ENCODE results near the gene HCN3. TPM values are rescaled to one million over a fixed set of nuclear protein-coding genes. Genes with fewer than 3 reads are reported as not detected.

The HCN3 gene
- total and polyA plus RNA-seq, 2 of the 8 experiments (the other 6 are each of a cell fraction or from before 2014, with no cell fraction given), result 6.4 to 7.3 TPM

DNA sequence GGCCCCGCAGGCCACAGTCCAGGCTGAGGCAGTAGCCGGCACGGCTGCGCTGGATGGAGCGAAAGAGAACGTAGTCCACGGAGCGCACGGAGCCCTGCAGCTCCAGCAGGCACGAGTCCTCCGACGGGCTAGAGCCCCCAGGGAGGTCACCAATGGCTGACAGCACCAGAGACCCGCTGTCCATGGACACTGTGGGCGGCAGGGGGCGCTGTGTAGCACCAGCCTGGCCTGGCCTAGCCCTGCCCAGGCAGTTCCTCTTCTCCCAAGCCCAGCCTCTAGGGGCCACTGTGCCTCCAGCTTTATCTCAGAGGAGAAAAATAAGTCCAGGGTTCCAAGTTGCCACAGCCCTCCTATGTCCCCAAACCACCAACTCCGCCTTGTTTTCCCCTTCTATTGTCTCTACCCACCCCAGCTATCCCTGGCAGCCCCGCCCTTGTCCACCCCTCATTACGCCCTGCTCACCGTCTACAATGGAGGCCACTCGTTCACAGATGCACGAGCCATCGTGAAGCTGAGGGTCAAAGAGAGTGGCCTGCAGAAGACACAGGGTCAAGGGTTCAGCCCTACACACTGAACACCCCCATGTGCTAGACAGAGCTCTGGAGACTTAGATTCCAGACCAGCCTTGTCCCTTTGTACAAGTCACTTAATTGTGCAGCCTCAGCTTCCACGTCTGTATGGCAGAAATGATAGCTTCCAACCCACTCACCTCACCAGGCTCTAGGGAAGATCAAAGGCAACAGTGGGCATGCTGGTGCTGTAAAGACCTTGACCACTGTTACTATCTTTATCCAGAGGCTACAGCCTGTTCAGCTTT is 26.4 kb upstream of the HCN3 start (continued):
- no peak for TF ChIP-seq NANOG (IDR thresholded peaks at IDR 0.05; ENCODE audit: insufficient read depth, low read depth, low read length, poor library complexity, severe bottlenecking)
- no peak for TF ChIP-seq RBBP5 (IDR thresholded peaks at IDR 0.05; ENCODE audit: borderline replicate concordance, low read depth, low read length)
- no peak for TF ChIP-seq FOSL1 (IDR thresholded peaks at IDR 0.05; ENCODE audit: insufficient read depth, low read depth, low read length)
- no peak for TF ChIP-seq TAF7 (optimal IDR thresholded peaks at IDR 0.05; ENCODE audit: borderline replicate concordance, low read depth, low read length)
- no peak for TF ChIP-seq HDAC6 (IDR thresholded peaks at IDR 0.05; ENCODE audit: low read depth, low read length)
- no peak for TF ChIP-seq MAFK (IDR thresholded peaks at IDR 0.05; ENCODE audit: low read depth, low read length)
- TF ChIP-seq EP300 (IDR thresholded peaks at IDR 0.05; ENCODE audit: borderline replicate concordance in 1 of 2, low read depth in 2 of 2, low read length in 2 of 2), result no peak
- no peak for TF ChIP-seq BACH1 (IDR thresholded peaks at IDR 0.05; ENCODE audit: low read length)
- TF ChIP-seq TBP (IDR thresholded peaks at IDR 0.05; ENCODE audit: low read depth, low read length), result no peak

All from H1 (cell line).